Activated CD4-positive, alpha-beta T cell treated with anti-CD3 and anti-CD28 coated beads for 36 hours (primary cell): Measurements from ENCODE around the gene LARGE1. TPM values are rescaled to one million over a fixed set of nuclear protein-coding genes. Genes with fewer than 3 reads are reported as not detected.

ENCODE experiments used
- ATAC-seq: fragments of 200-7000 bp; cut with Tn5 transposase; one replicate; pipeline ENCODE4 v1.10.0; 2021; ENCODE audit warnings: mild to moderate bottlenecking, moderate library complexity
- CTCF ChIA-PET: fragments of 350-600 bp; sonication (Branson Sonifier 250); formaldehyde crosslinking; loops from one replicate; lab custom pipeline; 2021; ENCODE audit warnings: antibody characterized with exemption; lab: Charles Lee
- POLR2A ChIA-PET: fragments of 350-600 bp; sonication (Branson Sonifier 250); formaldehyde crosslinking; loops from one replicate; lab custom pipeline; 2021; ENCODE audit warnings: antibody characterized with exemption, inconsistent platforms; lab: Charles Lee
- DNase-seq: peaks from one replicate; pipeline ENCODE4 v3.0.0-alpha.2; 2020
- H3K27ac Mint-ChIP-seq: one replicate; pipeline ENCODE4 v1.8.0; 2021; ENCODE audit warnings: mixed read lengths
- H3K27me3 Mint-ChIP-seq: one replicate; pipeline ENCODE4 v1.8.0; 2021; ENCODE audit warnings: mixed read lengths
- H3K36me3 Mint-ChIP-seq: one replicate; pipeline ENCODE4 v1.8.0; 2021; ENCODE audit warnings: low read depth, mixed read lengths
- H3K4me1 Mint-ChIP-seq: one replicate; pipeline ENCODE4 v1.8.0; 2021; ENCODE audit warnings: mixed read lengths
- H3K4me3 Mint-ChIP-seq: one replicate; pipeline ENCODE4 v1.8.0; 2021; ENCODE audit warnings: mild to moderate bottlenecking, moderate library complexity, mixed read lengths
- H3K9me3 Mint-ChIP-seq: one replicate; pipeline ENCODE4 v1.8.0; 2021; ENCODE audit warnings: low read depth, mixed read lengths
- intact Hi-C, 2 experiments: fragments of 100-400 bp; cut with DNase I in 1 of 2; cut with micrococcal nuclease in 1 of 2; formaldehyde crosslinking; loops; one replicate each; pipeline versions ENCODE4 v1.14.2 to v1.15.1; 2022 to 2024; cut with DNase I, micrococcal nuclease
- total RNA-seq, 2 experiments: library from RNA; stranded (reverse); gene quantifications; one replicate each; pipeline ENCODE4 v1.2.3, GENCODE V29; 2021

LARGE1 gene
- total RNA-seq, 2 experiments from 2014 or later: 0.39 to 0.57 TPM

- ATAC-seq: no peak
- intact Hi-C loops: no loop called here
- POLR2A ChIA-PET: no interaction called here
- H3K27ac Mint-ChIP-seq: no peak overlapping the region
- no peaks in the 10 kb centered on the region for H3K9me3 Mint-ChIP-seq
- CTCF ChIA-PET: no interaction called here
- H3K27me3 Mint-ChIP-seq: peaks cover 4% of the 10 kb centered on the region
- no peaks in the 10 kb centered on the region for H3K4me1 Mint-ChIP-seq
- no peaks in the 10 kb centered on the region for H3K36me3 Mint-ChIP-seq
- H3K4me3 Mint-ChIP-seq: no peak overlapping the region
- no peak for DNase-seq
Observed at GRCh38 chr22:33451866-33452469, 468.3 kb downstream of the LARGE1 start.

GRCh38 chr22:33450756-33451155 lies 469.5 kb downstream of the LARGE1 start:
- ChIA-PET POLR2A (no interaction called here), CTCF (interaction anchor here (0.7 kb wide), 1 partner anchor 380 kb away, joined by 3 read pairs; no protein-coding TSS in a partner anchor)
- H3K36me3 Mint-ChIP-seq: no peaks in the 10 kb centered on the region
- H3K4me1 Mint-ChIP-seq: no peaks in the 10 kb centered on the region
- intact Hi-C loops: no loop called here
- ATAC-seq (no peak), DNase-seq (no peak)
- peaks cover 4% of the 10 kb centered on the region for H3K27me3 Mint-ChIP-seq
- H3K9me3 Mint-ChIP-seq: no peaks in the 10 kb centered on the region
- no peak overlapping the region for H3K4me3 Mint-ChIP-seq
- no peak overlapping the region for H3K27ac Mint-ChIP-seq

GRCh38 chr22:33447733-33448132 lies 472.5 kb downstream of the LARGE1 start:
- no peak for DNase-seq
- ATAC-seq: no peak
- intact Hi-C loops: no loop called here
- ChIA-PET POLR2A (no interaction called here), CTCF (no interaction called here)
- H3K4me1 Mint-ChIP-seq: no peaks in the 10 kb centered on the region
- no peak overlapping the region for H3K27ac Mint-ChIP-seq
- H3K27me3 Mint-ChIP-seq: peaks cover 4% of the 10 kb centered on the region
- no peaks in the 10 kb centered on the region for H3K36me3 Mint-ChIP-seq
- H3K4me3 Mint-ChIP-seq: no peak overlapping the region
- no peaks in the 10 kb centered on the region for H3K9me3 Mint-ChIP-seq

- no peak for DNase-seq
- H3K27me3 Mint-ChIP-seq: peaks cover 10% of the 10 kb centered on the region
Observed at GRCh38 chr22:33443683-33444082, 476.6 kb downstream of the LARGE1 start.

GRCh38 chr22:33440756-33441155 lies 479.5 kb downstream of the LARGE1 start:
- ATAC-seq: no peak
- Mint-ChIP-seq H3K36me3 (no peaks in the 10 kb centered on the region), H3K9me3 (peaks cover 5% of the 10 kb centered on the region), H3K4me3 (no peak overlapping the region), H3K4me1 (no peaks in the 10 kb centered on the region), H3K27ac (no peak overlapping the region), H3K27me3 (peaks cover 6% of the 10 kb centered on the region)
- DNase-seq: no peak
- CTCF ChIA-PET: interaction anchor here (0.6 kb wide), 1 partner anchor 185 kb away, joined by 4 read pairs; no protein-coding TSS in a partner anchor
- intact Hi-C loops: no loop called here
- POLR2A ChIA-PET: no interaction called here

More at GRCh38 chr22:33443683-33444082, 476.6 kb downstream of the LARGE1 start:
- no peaks in the 10 kb centered on the region for H3K36me3 Mint-ChIP-seq
- ChIA-PET CTCF (no interaction called here), POLR2A (no interaction called here)
- H3K9me3 Mint-ChIP-seq: peaks cover 5% of the 10 kb centered on the region
- ATAC-seq: no peak
- H3K4me1 Mint-ChIP-seq: no peaks in the 10 kb centered on the region
- intact Hi-C loops: no loop called here
- no peak overlapping the region for H3K27ac Mint-ChIP-seq
- H3K4me3 Mint-ChIP-seq: no peak overlapping the region

DNA sequence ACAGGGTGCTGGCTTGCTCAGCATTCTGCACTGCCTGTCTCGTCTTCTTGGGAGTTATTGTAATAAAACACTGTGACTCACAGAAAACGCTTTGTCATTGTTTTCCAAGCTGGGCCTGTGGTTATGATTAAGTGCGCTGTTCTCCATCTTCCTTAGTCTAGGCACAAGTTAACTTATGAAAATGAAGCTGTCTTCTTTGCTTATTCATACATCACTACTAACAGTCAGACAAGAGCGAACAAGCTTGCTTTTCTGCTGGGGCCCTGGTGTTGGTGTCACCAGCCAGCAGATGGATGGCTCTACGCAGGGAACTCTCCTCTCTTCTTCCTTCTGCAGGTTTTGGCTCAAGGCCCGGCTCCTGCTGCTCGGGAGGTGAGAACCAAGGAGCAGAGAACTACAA lies 482.0 kb downstream of the LARGE1 start:
- POLR2A ChIA-PET: no interaction called here

DNA sequence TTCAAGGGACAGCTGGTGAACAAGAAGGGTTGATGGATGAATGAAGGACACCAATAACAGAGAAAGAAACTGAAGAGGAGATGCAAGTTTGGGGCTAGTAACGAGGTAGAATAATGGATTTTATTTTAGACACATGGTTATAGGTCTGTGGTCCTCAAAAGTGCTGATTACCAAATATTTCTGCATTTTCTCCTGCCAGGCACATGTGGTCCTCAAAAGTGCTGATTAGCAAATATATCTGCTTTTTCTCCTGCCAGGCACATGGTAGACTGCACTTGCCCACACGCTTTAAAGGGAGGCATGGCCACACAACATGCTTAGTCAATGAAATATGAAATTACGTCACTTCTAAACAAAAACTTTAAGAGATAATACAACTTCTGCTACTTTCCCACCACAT lies 489.0 kb downstream of the LARGE1 start:
- CTCF ChIA-PET: no interaction called here
- no peak overlapping the region for H3K27ac Mint-ChIP-seq

More for the DNA sequence above, 482.0 kb downstream of the LARGE1 start:
- CTCF ChIA-PET: interaction anchor here (0.6 kb wide), 1 partner anchor 100 kb away, joined by 3 read pairs; no protein-coding TSS in a partner anchor
- Mint-ChIP-seq H3K36me3 (no peaks in the 10 kb centered on the region), H3K4me3 (no peak overlapping the region), H3K27ac (no peak overlapping the region), H3K9me3 (peaks cover 5% of the 10 kb centered on the region), H3K27me3 (peaks cover 6% of the 10 kb centered on the region), H3K4me1 (no peaks in the 10 kb centered on the region)
- ATAC-seq (peak; percentile 33), DNase-seq (peak; percentile 8)
- intact Hi-C loops: no loop called here

DNA sequence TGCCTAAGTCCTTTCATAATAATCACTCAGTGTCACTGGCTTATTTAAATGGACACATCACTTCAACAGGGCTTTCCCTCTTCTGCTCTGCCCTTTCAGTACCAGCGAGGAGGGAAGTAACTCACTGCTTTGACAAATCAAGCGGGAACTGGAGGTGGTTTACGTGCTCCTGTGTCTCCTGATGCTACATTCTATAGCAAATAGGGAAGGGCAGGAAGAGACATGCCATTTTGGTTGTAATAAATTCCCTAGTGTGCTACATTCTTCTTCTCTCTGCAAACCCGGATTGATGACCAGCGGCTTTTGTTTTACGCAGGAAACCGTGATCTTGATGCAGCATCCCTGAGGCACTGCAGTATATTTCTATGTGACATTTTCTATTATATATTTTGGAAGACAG lies 491.0 kb downstream of the LARGE1 start:
- Mint-ChIP-seq H3K27me3 (no peaks in the 10 kb centered on the region), H3K4me1 (no peaks in the 10 kb centered on the region), H3K4me3 (no peak overlapping the region), H3K9me3 (no peaks in the 10 kb centered on the region), H3K27ac (no peak overlapping the region), H3K36me3 (no peaks in the 10 kb centered on the region)
- intact Hi-C loops: no loop called here
- ChIA-PET POLR2A (no interaction called here), CTCF (no interaction called here)
- ATAC-seq (no peak), DNase-seq (no peak)

More for the DNA sequence above, 489.0 kb downstream of the LARGE1 start:
- H3K4me3 Mint-ChIP-seq: no peak overlapping the region
- intact Hi-C loops: no loop called here
- H3K36me3 Mint-ChIP-seq: no peaks in the 10 kb centered on the region
- H3K9me3 Mint-ChIP-seq: no peaks in the 10 kb centered on the region
- no peaks in the 10 kb centered on the region for H3K27me3 Mint-ChIP-seq
- DNase-seq: no peak
- ATAC-seq: no peak
- no peaks in the 10 kb centered on the region for H3K4me1 Mint-ChIP-seq
- POLR2A ChIA-PET: no interaction called here

DNA sequence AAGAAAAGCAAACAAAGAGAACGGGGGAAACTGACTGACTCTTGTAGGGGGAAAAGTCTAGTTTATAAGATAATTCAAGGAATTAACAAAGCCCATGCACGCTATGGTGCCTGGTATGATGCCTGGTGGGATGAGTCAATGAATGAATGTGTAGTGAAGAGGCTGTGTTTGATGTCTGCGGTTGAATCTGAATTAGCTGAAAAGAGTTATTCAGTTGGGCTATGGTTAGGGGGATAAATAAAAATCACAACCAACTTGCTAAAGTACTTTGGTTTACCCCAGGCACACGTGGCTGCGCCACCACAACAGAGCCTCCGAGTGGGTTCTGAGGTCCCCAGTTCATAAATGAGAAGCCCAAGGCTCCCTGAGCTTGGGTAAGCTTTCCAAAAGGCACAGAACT lies 492.8 kb downstream of the LARGE1 start:
- no peak for ATAC-seq
- POLR2A ChIA-PET: no interaction called here
- DNase-seq: no peak
- no peaks in the 10 kb centered on the region for H3K9me3 Mint-ChIP-seq
- H3K36me3 Mint-ChIP-seq: no peaks in the 10 kb centered on the region
- no peaks in the 10 kb centered on the region for H3K4me1 Mint-ChIP-seq
- H3K27me3 Mint-ChIP-seq: no peaks in the 10 kb centered on the region
- intact Hi-C loops: no loop called here
- no peak overlapping the region for H3K27ac Mint-ChIP-seq
- no peak overlapping the region for H3K4me3 Mint-ChIP-seq
- CTCF ChIA-PET: no interaction called here

GRCh38 chr22:33426451-33426850 lies 493.8 kb downstream of the LARGE1 start:
- ChIA-PET CTCF (no interaction called here), POLR2A (no interaction called here)
- Mint-ChIP-seq H3K27me3 (no peaks in the 10 kb centered on the region), H3K36me3 (no peaks in the 10 kb centered on the region), H3K4me1 (no peaks in the 10 kb centered on the region), H3K9me3 (no peaks in the 10 kb centered on the region), H3K4me3 (no peak overlapping the region), H3K27ac (no peak overlapping the region)
- DNase-seq (no peak), ATAC-seq (no peak)
- intact Hi-C loops: no loop called here

DNA sequence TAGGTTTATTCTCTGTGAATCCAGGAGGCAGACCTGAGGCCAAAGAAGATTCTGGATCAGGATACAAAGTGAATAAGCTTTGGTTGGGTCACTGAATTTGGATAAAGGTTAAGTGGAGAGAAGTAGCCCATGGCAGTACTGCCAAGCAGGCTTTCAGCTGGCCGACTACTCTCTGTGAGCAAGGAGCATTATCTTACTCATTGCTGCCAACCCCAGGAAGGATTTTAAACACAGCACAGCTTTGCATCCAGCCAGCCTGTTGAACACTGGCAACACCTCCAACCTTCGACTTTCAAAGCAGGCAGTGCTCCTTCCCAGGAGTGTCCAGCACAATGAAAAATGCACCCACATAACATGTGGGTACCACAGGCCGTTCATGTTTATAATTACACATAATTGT lies 498.4 kb downstream of the LARGE1 start:
- Mint-ChIP-seq H3K36me3 (no peaks in the 10 kb centered on the region), H3K27ac (no peak overlapping the region), H3K4me1 (no peaks in the 10 kb centered on the region), H3K9me3 (no peaks in the 10 kb centered on the region), H3K4me3 (no peak overlapping the region), H3K27me3 (no peaks in the 10 kb centered on the region)
- CTCF ChIA-PET: no interaction called here
- intact Hi-C loops: no loop called here
- POLR2A ChIA-PET: no interaction called here
- DNase-seq: no peak
- no peak for ATAC-seq

GRCh38 chr22:33418484-33418883 lies 501.8 kb downstream of the LARGE1 start:
- CTCF ChIA-PET: no interaction called here
- no peak overlapping the region for H3K4me3 Mint-ChIP-seq
- ATAC-seq (no peak), DNase-seq (no peak)
- no peaks in the 10 kb centered on the region for H3K9me3 Mint-ChIP-seq
- no peaks in the 10 kb centered on the region for H3K27me3 Mint-ChIP-seq
- no peaks in the 10 kb centered on the region for H3K4me1 Mint-ChIP-seq
- no peaks in the 10 kb centered on the region for H3K36me3 Mint-ChIP-seq
- H3K27ac Mint-ChIP-seq: no peak overlapping the region
- intact Hi-C loops: no loop called here
- POLR2A ChIA-PET: no interaction called here
